Measurements from ENCODE around the gene TBL1X.

The TBL1X gene

DNA sequence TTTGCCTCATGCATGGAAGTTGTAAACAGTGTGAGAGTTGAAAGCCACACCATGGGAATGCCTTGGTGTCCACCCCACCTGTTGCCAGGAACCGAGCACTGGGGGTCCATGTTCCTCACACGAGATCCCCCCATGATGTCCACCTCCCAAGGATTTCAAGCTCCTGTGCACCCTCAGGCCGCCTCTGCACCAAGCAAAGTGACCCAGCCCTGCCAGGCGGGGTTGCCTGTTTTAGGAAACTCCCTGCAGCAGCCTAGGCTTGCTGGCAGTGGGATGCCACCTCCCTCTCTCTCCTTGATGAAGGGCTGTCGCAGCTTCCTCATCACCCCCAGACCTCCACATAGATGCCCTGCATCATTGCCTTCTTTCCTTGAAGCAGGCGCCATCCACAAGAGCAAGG is 218.0 kb downstream of the TBL1X start:
- no peaks in the 10 kb centered on the region for H3K4me1 ChIP-seq
- no peak for DNase-seq
- TF ChIP-seq, protein P1, sequence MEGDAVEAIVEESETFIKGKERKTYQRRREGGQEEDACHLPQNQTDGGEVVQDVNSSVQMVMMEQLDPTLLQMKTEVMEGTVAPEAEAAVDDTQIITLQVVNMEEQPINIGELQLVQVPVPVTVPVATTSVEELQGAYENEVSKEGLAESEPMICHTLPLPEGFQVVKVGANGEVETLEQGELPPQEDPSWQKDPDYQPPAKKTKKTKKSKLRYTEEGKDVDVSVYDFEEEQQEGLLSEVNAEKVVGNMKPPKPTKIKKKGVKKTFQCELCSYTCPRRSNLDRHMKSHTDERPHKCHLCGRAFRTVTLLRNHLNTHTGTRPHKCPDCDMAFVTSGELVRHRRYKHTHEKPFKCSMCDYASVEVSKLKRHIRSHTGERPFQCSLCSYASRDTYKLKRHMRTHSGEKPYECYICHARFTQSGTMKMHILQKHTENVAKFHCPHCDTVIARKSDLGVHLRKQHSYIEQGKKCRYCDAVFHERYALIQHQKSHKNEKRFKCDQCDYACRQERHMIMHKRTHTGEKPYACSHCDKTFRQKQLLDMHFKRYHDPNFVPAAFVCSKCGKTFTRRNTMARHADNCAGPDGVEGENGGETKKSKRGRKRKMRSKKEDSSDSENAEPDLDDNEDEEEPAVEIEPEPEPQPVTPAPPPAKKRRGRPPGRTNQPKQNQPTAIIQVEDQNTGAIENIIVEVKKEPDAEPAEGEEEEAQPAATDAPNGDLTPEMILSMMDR (IDR thresholded peaks at IDR 0.05; ENCODE audit: low read depth, low read length), result no peak
- H3K36me3 ChIP-seq, result no peaks in the 10 kb centered on the region
- no peaks in the 10 kb centered on the region for H3K9me3 ChIP-seq
- no peak overlapping the region for H3K4me3 ChIP-seq (ENCODE audit: low read depth, low read length)
- H3K27me3 ChIP-seq, result no peaks in the 10 kb centered on the region

DNA sequence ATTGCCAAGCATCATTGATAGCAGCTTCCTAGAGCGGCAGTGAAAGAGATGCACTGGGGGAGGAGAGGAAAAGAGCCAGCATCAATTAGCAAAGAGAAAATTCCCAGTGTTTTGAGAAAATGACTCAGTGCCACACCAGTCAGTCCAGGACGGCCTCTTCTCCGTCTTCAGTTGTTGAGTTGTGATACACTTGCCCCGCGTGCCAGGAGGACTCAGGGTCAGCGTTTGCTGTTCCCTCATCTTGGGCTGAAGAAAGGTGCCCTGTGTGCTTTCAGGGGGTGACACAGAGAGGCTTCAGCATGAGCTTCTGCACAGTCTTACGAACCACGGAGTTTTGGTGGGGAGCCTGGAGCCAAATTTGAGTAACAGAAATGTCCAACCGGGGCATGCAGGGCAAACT is 218.5 kb downstream of the TBL1X start:
- Histone ChIP-seq H3K36me3 (no peaks in the 10 kb centered on the region), H3K9me3 (no peaks in the 10 kb centered on the region), H3K4me3 (ENCODE audit: low read depth, low read length) (no peak overlapping the region), H3K27me3 (no peaks in the 10 kb centered on the region), H3K4me1 (no peaks in the 10 kb centered on the region)
- no peak for DNase-seq
- TF ChIP-seq, protein P1 (IDR thresholded peaks at IDR 0.05; ENCODE audit: low read depth, low read length), result no peak

DNA sequence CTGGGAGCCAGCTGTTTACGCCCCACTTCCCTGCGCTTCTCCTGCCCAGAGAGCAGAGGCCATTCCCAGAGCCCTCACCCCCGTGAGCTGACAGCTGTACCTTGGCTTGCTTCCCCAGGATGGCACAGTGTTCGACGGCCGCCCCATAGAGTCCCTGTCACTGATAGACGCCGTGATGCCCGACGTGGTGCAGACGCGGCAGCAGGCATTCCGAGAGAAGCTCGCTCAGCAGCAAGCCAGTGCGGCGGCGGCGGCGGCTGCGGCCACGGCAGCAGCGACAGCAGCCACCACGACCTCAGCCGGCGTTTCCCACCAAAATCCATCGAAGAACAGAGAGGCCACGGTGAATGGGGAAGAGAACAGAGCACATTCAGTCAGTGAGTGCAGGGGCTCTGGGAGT is 223.0 kb downstream of the TBL1X start:
- Histone ChIP-seq H3K4me3 (ENCODE audit: low read depth, low read length) (no peak overlapping the region), H3K9me3 (no peaks in the 10 kb centered on the region), H3K4me1 (no peaks in the 10 kb centered on the region), H3K27me3 (no peaks in the 10 kb centered on the region), H3K36me3 (no peaks in the 10 kb centered on the region; the same call in 1 of the 2 replicates)
- TF ChIP-seq, protein P1 (IDR thresholded peaks at IDR 0.05; ENCODE audit: low read depth, low read length), result no peak
- no peak for DNase-seq

DNA sequence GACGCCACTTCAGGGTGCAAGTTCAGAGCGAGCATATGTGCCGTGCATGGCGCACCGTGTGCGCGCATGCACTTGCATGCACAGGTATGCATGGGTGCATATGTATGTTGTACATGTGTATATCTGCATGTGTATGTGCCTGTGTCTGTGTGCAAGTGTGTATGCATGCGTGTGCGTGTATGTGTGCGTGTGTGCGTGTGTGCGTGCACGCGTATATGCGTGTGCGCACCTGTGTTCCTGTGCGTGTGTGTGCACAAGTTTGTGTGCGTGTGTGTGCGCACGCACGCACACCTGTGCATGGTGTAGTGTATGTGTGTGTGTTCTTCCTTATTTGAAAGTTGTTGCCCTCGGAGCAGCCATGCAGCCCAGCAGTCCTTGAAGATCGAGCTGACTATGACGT is 224.0 kb downstream of the TBL1X start:
- H3K9me3 ChIP-seq, result no peaks in the 10 kb centered on the region
- no peaks in the 10 kb centered on the region; the same call in 1 of the 2 replicates for H3K36me3 ChIP-seq
- TF ChIP-seq, protein P1 (IDR thresholded peaks at IDR 0.05; ENCODE audit: low read depth, low read length), result no peak
- DNase-seq, result no peak
- H3K4me1 ChIP-seq, result no peaks in the 10 kb centered on the region
- H3K4me3 ChIP-seq (ENCODE audit: low read depth, low read length), result no peak overlapping the region
- H3K27me3 ChIP-seq, result no peaks in the 10 kb centered on the region

DNA sequence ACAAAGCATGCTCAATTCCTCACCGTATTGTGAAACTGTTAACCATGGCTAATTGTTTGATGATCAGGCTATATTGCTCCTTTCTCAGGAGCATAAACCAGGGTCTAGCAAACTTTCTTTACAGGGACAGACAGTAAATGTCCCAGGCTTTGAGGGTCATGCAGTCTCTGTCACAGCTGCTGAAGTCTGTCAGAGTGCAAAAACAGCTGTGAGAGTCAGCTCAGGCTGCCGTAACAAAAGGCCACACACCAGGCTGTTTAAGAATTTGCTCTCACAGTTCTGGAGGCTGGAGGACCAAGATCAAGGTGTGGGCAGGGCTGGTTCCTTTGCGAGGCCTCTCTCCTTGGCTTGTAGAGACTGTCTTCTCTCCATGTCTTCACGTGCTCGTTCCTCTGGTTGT is 225.2 kb downstream of the TBL1X start:
- TF ChIP-seq, protein P1 (IDR thresholded peaks at IDR 0.05; ENCODE audit: low read depth, low read length), result no peak
- no peaks in the 10 kb centered on the region; the same call in 1 of the 2 replicates for H3K36me3 ChIP-seq
- DNase-seq, result no peak
- no peak overlapping the region for H3K4me3 ChIP-seq (ENCODE audit: low read depth, low read length)
- H3K27me3 ChIP-seq, result no peaks in the 10 kb centered on the region
- no peaks in the 10 kb centered on the region for H3K4me1 ChIP-seq
- no peaks in the 10 kb centered on the region for H3K9me3 ChIP-seq

DNA sequence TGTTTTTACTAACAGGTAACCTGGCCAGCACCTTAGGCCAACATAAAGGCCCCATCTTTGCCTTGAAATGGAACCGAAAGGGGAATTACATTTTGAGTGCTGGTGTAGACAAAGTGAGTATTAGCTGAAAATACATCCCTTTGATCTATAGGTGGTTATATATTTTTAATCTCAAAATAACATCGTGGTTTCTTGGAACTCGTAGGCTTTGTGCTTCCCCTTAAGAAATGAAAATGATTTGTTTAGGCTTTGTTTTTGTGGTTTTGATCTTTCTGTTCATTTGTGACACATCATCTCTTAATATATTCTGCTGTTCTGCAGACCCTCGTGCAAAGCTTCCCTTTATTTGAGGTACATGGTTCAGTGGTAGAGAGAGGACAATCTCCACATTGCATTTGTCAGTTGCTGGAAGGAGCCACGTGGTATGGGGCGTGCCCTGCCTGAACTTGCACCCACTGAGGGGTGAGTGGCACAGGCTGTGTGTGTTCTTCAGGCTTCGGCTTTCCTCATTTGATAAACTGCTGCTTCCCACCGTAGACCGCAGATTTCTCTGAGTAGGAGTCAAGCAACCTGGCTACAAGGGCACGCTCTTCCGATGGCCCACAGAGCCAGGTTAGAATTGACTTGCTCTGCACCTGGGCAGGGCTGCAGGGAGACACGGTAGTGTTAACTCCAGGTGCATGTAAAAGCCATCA is 228.6 kb downstream of the TBL1X start:
- Histone ChIP-seq H3K9me3 (no peaks in the 10 kb centered on the region), H3K4me1 (no peaks in the 10 kb centered on the region), H3K27me3 (no peaks in the 10 kb centered on the region), H3K36me3 (no peaks in the 10 kb centered on the region; the same call in 1 of the 2 replicates), H3K4me3 (ENCODE audit: low read depth, low read length) (no peak overlapping the region)
- TF ChIP-seq, protein P1 (IDR thresholded peaks at IDR 0.05; ENCODE audit: low read depth, low read length), result no peak
- no peak for DNase-seq

Measured in BE2C (cell line).